ENCODE measurements around the gene ETFB. TPM values are rescaled to one million over a fixed set of nuclear protein-coding genes. Genes with fewer than 3 reads are reported as not detected.

The ETFB gene
- total RNA-seq, 1 experiment from 2014 or later: 204 TPM

DNA sequence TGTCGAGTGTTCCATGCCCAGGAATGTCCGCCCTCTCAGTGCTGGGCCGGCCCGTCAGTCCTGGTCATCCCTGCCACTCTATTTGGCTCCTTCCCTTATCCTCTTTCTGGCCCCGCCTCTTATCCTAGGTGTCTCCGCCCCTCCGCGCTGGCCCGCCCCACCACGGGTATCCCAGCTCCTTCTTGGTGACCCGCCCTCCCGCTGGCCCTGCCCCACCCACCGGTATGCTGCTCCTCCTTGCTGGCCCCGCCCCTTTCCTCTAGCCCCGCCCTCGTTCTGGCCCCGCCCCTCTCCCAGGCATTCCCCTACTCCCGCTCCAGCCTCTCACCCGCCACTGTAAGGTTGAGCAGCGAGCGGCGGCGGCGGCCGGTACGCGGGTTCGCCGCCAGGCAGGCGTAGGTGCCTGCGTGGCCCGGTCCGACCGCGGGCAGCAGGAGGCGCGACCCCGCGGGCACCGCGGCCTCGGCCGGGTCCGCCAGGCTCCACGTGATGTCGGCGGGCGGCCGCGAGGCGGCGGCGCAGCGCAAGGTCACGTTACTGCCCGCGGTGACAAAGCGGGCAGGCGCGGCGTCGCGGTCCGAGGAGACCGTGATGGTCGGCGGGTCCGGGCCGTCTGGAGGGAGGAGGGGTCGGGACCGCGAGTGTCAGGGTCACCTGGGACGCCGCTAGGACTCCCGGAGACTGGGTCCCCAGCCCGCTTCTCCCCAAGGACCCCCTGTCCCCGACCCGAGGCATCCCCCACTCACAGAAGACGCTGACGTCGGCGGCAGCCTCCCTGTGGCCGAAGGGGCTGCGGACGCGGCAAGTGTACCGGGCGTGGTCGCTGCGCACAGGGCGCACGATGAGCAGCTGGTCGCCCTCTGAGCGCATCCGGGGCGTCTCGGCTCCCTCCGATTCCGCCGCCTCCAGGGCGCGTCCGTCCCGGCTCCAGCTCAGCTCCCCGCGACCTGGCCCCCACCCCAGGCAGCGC is 26.2 kb downstream of the ETFB start:
- H3K27ac ChIP-seq: no peak overlapping the region
- H3K36me3 ChIP-seq (ENCODE audit: low read depth): no peaks in the 10 kb centered on the region
- no peaks in the 10 kb centered on the region for H3K9me2 ChIP-seq (ENCODE audit: insufficient read depth)
- peaks cover 21% of the 10 kb centered on the region for H3K4me1 ChIP-seq (replicated peaks; ENCODE audit: insufficient read depth)
- peak overlapping the region; percentile 84 for H3K4me3 ChIP-seq
- DNase-seq: peak; percentile 90 to 98
- CTCF ChIA-PET: interaction anchor here (0.6 to 1.5 kb wide), 8 partner anchors 22 to 349 kb away, joined by 3 to 12 read pairs (median 4); no protein-coding TSS in a partner anchor
- no peaks in the 10 kb centered on the region for H3K27me3 ChIP-seq (ENCODE audit: insufficient read depth, low read depth)
- no TSS peak for BruUV-seq (replicated peaks)
- peaks cover 29% of the 10 kb centered on the region for H3F3A ChIP-seq (ENCODE audit: insufficient read depth, low read depth)
- H2AFZ ChIP-seq: peak overlapping the region; percentile 79
- intact Hi-C loops (cut with micrococcal nuclease; ENCODE audit: unreplicated experiment): loop anchor here (1.0 to 2.0 kb wide), 4 partner anchors 27 to 317 kb away; no protein-coding TSS in a partner anchor
- no peak for TF ChIP-seq EZH2 (IDR thresholded peaks at IDR 0.05; ENCODE audit: low read depth)
- TF ChIP-seq, protein P1, sequence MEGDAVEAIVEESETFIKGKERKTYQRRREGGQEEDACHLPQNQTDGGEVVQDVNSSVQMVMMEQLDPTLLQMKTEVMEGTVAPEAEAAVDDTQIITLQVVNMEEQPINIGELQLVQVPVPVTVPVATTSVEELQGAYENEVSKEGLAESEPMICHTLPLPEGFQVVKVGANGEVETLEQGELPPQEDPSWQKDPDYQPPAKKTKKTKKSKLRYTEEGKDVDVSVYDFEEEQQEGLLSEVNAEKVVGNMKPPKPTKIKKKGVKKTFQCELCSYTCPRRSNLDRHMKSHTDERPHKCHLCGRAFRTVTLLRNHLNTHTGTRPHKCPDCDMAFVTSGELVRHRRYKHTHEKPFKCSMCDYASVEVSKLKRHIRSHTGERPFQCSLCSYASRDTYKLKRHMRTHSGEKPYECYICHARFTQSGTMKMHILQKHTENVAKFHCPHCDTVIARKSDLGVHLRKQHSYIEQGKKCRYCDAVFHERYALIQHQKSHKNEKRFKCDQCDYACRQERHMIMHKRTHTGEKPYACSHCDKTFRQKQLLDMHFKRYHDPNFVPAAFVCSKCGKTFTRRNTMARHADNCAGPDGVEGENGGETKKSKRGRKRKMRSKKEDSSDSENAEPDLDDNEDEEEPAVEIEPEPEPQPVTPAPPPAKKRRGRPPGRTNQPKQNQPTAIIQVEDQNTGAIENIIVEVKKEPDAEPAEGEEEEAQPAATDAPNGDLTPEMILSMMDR (conservative IDR thresholded peaks at IDR 0.05): no peak
- H3K79me2 ChIP-seq (ENCODE audit: low read depth): no peaks in the 10 kb centered on the region
- H4K20me1 ChIP-seq (ENCODE audit: insufficient read depth): no peaks in the 10 kb centered on the region
- peak overlapping the region; percentile 76 for H3K4me2 ChIP-seq
- no peaks in the 10 kb centered on the region for H3K9me3 ChIP-seq (ENCODE audit: insufficient read depth, low read depth)
- POLR2A ChIA-PET (ENCODE audit: unreplicated experiment): interaction anchor here (0.5 to 1.4 kb wide), 5 partner anchors 26 to 370 kb away, joined by 3 to 9 read pairs (median 5); partner anchors contain the start of gene KLK6

DNA sequence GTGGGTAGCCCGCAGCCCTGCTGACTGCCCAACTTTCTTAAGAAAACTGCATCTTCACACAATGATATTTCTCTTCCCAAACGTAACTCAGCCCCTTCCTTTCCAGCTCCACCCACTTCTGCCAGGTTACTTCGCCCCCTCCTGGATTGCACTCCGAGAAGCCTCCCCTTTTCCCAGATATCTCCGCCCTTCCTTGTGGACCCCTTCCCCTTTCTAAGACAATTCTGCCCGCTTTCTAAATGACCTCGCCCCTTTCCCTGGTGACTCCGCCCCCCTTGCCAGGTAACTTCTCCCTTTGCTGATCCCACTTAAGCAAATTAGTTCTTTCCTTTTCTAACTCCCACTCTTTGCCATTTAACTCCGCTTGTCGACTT is 26.9 kb downstream of the ETFB start:
- Histone ChIP-seq H3K36me3 (ENCODE audit: low read depth) (no peaks in the 10 kb centered on the region), H3K9me2 (ENCODE audit: insufficient read depth) (no peaks in the 10 kb centered on the region), H4K20me1 (ENCODE audit: insufficient read depth) (no peaks in the 10 kb centered on the region), H3K79me2 (ENCODE audit: low read depth) (no peaks in the 10 kb centered on the region), H3K27ac (no peak overlapping the region), H3K4me1 (replicated peaks; ENCODE audit: insufficient read depth) (peaks cover 21% of the 10 kb centered on the region), H2AFZ (peak overlapping the region; percentile 79), H3K4me3 (peak overlapping the region; percentile 84), H3K9me3 (ENCODE audit: insufficient read depth, low read depth) (no peaks in the 10 kb centered on the region), H3K4me2 (peak overlapping the region; percentile 76), H3K27me3 (ENCODE audit: insufficient read depth, low read depth) (no peaks in the 10 kb centered on the region), H3F3A (ENCODE audit: insufficient read depth, low read depth) (peaks cover 29% of the 10 kb centered on the region)
- CTCF ChIA-PET: interaction anchor here (0.6 to 1.5 kb wide), 6 partner anchors 23 to 350 kb away, joined by 3 to 6 read pairs (median 4); no protein-coding TSS in a partner anchor
- no peak for TF ChIP-seq EZH2 (IDR thresholded peaks at IDR 0.05; ENCODE audit: low read depth)
- TF ChIP-seq, protein P1 (conservative IDR thresholded peaks at IDR 0.05): no peak
- POLR2A ChIA-PET (ENCODE audit: unreplicated experiment): interaction anchor here (0.5 to 1.4 kb wide), 5 partner anchors 26 to 370 kb away, joined by 3 to 9 read pairs (median 5); partner anchors contain the start of gene KLK6
- BruUV-seq (replicated peaks): no TSS peak
- intact Hi-C loops (cut with micrococcal nuclease; ENCODE audit: unreplicated experiment): loop anchor here (1.0 to 2.0 kb wide), 4 partner anchors 28 to 318 kb away; no protein-coding TSS in a partner anchor
- no peak for DNase-seq

DNA sequence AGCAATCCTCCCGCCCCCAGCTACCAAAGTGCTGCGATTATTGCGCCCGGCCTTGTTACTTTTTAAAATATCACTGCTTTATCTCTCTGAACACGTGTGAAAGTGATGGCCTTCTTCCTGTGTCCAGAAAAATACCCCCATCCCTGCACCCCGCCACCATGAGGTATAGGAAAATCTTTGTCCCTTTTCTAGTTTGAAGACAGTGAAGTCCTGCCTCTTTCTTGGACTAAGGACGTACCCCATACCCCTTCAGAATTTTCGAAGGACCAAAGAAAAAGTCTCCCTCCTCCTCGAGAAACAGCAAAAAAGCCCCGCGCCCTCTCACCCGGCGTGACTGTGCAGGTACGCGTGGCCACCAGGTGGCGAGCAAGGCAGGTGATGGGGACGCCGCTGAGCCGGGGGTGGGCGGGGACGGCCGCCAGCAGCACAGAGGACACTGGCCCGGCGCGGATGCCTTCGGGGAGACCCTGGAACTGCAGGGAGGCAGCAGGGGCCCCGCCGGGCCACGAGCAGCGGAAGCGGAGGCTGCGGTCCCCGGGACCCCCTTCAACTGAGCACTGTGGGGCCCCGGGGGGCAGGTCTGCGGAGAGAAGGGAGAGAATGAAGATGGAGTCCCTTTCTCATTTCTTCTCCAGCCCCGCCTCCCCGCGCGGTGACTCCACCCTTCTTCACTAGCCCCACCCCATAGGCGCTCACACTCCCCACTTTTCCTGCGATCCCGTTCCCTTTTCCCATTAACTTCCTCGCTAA is 27.4 kb downstream of the ETFB start:
- Histone ChIP-seq H3K4me1 (replicated peaks; ENCODE audit: insufficient read depth) (peaks cover 21% of the 10 kb centered on the region), H3K36me3 (ENCODE audit: low read depth) (no peaks in the 10 kb centered on the region), H3K4me3 (peak overlapping the region; percentile 84), H2AFZ (peak overlapping the region; percentile 79), H3F3A (ENCODE audit: insufficient read depth, low read depth) (peaks cover 29% of the 10 kb centered on the region), H4K20me1 (ENCODE audit: insufficient read depth) (no peaks in the 10 kb centered on the region), H3K4me2 (peak overlapping the region; percentile 76), H3K27me3 (ENCODE audit: insufficient read depth, low read depth) (no peaks in the 10 kb centered on the region), H3K79me2 (ENCODE audit: low read depth) (no peaks in the 10 kb centered on the region), H3K9me2 (ENCODE audit: insufficient read depth) (no peaks in the 10 kb centered on the region), H3K9me3 (ENCODE audit: insufficient read depth, low read depth) (no peaks in the 10 kb centered on the region), H3K27ac (no peak overlapping the region)
- DNase-seq: peak; percentile 65 to 85
- TF ChIP-seq EZH2 (IDR thresholded peaks at IDR 0.05; ENCODE audit: low read depth): no peak
- TF ChIP-seq, protein P1 (conservative IDR thresholded peaks at IDR 0.05): peak; percentile 97
- no TSS peak for BruUV-seq (replicated peaks)
- ChIA-PET POLR2A (ENCODE audit: unreplicated experiment) (interaction anchor here (1.4 kb wide), 1 partner anchor 29 kb away, joined by 9 read pairs; no protein-coding TSS in a partner anchor), CTCF (interaction anchor here (0.8 to 1.5 kb wide), 2 partner anchors 318 to 322 kb away, joined by 4 read pairs; no protein-coding TSS in a partner anchor)
- intact Hi-C loops (cut with micrococcal nuclease; ENCODE audit: unreplicated experiment): loop anchor here (1.0 to 2.0 kb wide), 6 partner anchors 29 to 319 kb away; no protein-coding TSS in a partner anchor

Measured in PC-9 (cell line).